ENCODE data around the gene S100A1.

Gene S100A1

GRCh38 chr1:153651771-153652170 is 23.5 kb downstream of the S100A1 start:
- in situ Hi-C loops (cut with MboI; ENCODE audit: low sequenced_read_pairs) = loop anchor here (25.0 kb wide), 1 partner anchor 336 kb away; the partner anchor contains the start of genes JTB, RAB13 and RPS27

- in situ Hi-C loops (cut with MboI; ENCODE audit: low sequenced_read_pairs) = loop anchor here (25.0 kb wide), 1 partner anchor 334 kb away; the partner anchor contains the start of genes JTB, RAB13 and RPS27
Measured at GRCh38 chr1:153652805-153653500, 24.7 kb downstream of the S100A1 start.

DNA sequence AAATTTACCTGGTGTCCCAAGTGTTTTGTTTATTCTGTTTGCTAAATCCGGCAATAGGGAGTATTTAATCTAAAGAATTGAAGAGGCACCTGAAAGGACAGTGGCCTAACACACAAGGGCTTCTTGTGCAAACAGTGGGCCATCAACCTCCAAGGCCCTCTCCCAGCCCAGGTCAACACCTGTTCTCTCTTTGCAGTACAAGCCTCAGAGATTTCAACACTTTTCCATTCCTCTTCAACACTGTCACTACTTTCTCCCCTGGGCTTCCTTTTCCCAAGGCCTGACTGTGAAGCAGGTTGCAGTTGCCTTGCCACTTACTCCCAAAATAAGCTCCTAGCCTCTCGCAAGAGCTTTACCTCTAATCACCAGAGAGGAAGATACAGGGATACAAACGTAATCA is 27.1 kb downstream of the S100A1 start:
- in situ Hi-C loops (cut with MboI; ENCODE audit: low sequenced_read_pairs) = loop anchor here (25.0 kb wide), 1 partner anchor 332 kb away; the partner anchor contains the start of genes JTB, RAB13 and RPS27

- in situ Hi-C loops (cut with MboI; ENCODE audit: low sequenced_read_pairs) = loop anchor here (25.0 kb wide), 1 partner anchor 329 kb away; the partner anchor contains the start of genes JTB, RAB13 and RPS27
Measured at GRCh38 chr1:153658400-153659174, 30.4 kb downstream of the S100A1 start, which contains the start of gene SNAPIN. Gene SNAPIN, plus strand, starts transcription at chr1:153658703. Its CDS starts 41 bp downstream, at chr1:153658744.

DNA sequence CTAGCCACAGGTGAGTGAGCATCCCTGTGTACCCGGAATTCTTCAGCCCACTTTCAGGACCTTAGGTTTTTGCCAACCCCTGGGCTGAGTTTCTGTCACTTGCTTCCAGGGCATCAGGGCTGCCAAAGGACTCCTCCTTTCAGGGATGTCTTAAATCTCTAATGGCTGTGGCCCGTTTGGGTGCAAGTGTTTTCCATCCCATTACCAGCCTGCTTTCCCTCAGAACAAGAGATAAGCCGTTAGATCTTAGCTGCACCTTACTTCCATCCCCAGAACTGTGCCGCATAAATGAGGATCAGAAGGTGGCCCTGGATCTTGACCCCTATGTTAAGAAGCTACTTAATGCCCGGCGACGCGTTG is 30.9 kb downstream of the S100A1 start:
- in situ Hi-C loops (cut with MboI; ENCODE audit: low sequenced_read_pairs) = loop anchor here (25.0 kb wide), 1 partner anchor 328 kb away; the partner anchor contains the start of genes JTB, RAB13 and RPS27

GRCh38 chr1:153659656-153660055 is 31.4 kb downstream of the S100A1 start:
- in situ Hi-C loops (cut with MboI; ENCODE audit: low sequenced_read_pairs) = loop anchor here (25.0 kb wide), 1 partner anchor 328 kb away; the partner anchor contains the start of genes JTB, RAB13 and RPS27

DNA sequence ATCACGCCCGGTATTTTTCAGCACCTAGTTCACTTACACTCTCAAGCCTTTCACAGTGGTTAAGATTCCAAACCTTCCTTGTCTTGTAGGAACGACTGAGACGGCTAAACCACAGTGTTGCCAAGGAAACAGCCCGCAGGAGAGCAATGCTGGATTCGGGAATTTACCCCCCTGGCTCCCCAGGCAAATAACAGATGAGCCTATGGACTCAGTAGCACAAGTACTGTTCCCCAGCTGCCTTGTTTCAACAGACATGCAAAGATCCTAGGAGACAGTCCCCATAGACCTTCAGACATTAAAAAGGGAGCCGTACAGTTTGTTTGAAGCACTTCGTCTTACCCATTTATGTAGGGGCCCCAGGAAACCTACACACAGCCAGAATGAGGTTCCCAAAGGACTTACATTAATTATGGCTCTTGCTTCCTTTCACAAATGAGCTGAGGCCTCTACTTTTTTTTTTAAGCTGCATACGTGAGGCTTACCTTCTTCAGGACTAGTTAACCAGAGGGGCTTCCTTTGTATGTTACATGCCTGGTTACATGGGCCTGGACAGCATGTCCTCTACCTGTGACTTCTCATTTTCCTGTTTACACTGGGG is 33.0 kb downstream of the S100A1 start:
- in situ Hi-C loops (cut with MboI; ENCODE audit: low sequenced_read_pairs) = loop anchor here (25.0 kb wide), 1 partner anchor 326 kb away; the partner anchor contains the start of genes JTB, RAB13 and RPS27

DNA sequence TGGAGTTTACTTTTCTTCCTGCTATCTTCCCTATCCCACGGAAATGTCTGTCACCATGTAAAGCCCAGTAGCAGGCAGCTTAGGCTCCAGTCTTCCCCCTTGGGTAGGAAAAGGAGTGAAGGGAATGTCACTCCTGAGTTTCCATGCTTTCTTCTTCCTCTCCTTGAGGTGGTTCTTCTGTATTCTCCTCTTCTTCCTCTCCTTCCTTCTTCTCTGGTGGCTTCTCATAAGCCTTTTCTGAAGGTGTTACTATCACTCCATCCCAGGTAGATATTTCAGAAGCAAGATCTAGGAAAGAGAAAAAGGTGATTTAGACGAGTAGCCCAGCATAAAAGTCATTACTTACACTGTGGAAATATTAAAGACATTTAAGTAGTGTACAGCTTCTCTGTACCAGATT is 34.0 kb downstream of the S100A1 start:
- in situ Hi-C loops (cut with MboI; ENCODE audit: low sequenced_read_pairs) = loop anchor here (25.0 kb wide), 1 partner anchor 325 kb away; the partner anchor contains the start of genes JTB, RAB13 and RPS27

GRCh38 chr1:153663211-153663610 is 35.0 kb downstream of the S100A1 start:
- in situ Hi-C loops (cut with MboI; ENCODE audit: low sequenced_read_pairs) = loop anchor here (25.0 kb wide), 1 partner anchor 324 kb away; the partner anchor contains the start of genes JTB, RAB13 and RPS27

- in situ Hi-C loops (cut with MboI; ENCODE audit: low sequenced_read_pairs) = loop anchor here (25.0 kb wide), 1 partner anchor 320 kb away; the partner anchor contains the start of genes JTB, RAB13 and RPS27
Measured at GRCh38 chr1:153667439-153667838, 39.2 kb downstream of the S100A1 start.

DNA sequence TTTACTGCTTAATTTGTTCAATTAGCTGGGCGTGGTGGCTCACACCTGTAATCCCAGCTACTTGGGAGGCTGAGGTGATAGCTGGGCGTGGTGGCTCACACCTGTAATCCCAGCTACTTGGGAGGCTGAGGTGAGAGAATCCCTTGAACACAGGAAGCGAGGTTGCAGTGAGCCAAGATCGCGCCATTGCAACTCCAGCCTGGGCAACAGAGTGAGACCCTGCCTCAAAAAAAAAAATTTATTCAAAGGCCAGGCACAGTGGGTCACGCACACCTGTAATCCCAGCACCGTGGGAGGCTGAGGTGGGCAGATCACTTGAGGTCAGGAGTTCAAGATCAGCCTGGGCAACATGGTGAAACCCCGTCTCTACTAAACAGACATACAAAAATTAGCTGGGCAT is 40.4 kb downstream of the S100A1 start:
- in situ Hi-C loops (cut with MboI; ENCODE audit: low sequenced_read_pairs) = loop anchor here (25.0 kb wide), 1 partner anchor 319 kb away; the partner anchor contains the start of genes JTB, RAB13 and RPS27

- in situ Hi-C loops (cut with MboI; ENCODE audit: low sequenced_read_pairs) = loop anchor here (25.0 kb wide), 1 partner anchor 318 kb away; the partner anchor contains the start of genes JTB, RAB13 and RPS27
Measured at GRCh38 chr1:153669606-153670005, 41.4 kb downstream of the S100A1 start.

GRCh38 chr1:153670257-153670858 is 42.1 kb downstream of the S100A1 start:
- in situ Hi-C loops (cut with MboI; ENCODE audit: low sequenced_read_pairs) = loop anchor here (25.0 kb wide), 1 partner anchor 317 kb away; the partner anchor contains the start of genes JTB, RAB13 and RPS27

DNA sequence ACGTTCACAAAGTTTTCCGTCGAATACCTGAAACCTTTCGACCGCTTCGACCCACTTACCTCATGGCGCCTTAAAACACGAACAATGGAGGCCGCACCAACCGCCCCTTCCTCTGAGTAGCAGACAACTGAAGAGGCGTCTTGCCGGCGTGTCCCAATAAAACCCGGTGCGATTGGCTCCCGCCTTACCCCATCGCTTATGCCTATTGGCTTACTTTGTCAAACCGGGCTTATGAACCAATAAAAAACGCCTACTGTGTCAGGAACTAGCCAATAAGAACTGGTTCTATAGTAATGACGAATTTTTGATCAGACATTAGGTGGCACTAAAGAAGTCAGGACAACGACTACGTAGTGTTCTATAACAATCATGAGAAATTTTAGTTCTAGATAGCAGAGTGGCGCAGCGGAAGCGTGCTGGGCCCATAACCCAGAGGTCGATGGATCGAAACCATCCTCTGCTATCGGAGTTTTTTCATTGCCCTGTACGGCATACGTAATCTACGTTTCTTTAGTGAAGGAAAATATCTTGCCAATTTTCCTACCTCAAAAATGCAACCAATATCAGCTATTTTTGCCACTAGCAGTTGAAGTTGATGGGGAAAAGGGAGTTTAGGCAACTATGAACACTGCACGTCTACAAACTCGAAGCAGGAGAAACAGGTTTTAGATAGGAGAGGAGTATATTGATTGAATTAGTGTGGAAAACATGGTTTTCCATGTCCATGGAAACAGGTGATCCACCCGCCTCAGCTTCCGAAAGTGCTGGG is 42.8 kb downstream of the S100A1 start, which contains the start of gene ILF2:
ILF2 (minus strand) TSS at position 135 of the 769 bp plus-strand sequence; CDS start at position 64, 71 bp downstream.
- in situ Hi-C loops (cut with MboI; ENCODE audit: low sequenced_read_pairs) = loop anchor here (25.0 kb wide), 1 partner anchor 316 kb away; the partner anchor contains the start of genes JTB, RAB13 and RPS27

DNA sequence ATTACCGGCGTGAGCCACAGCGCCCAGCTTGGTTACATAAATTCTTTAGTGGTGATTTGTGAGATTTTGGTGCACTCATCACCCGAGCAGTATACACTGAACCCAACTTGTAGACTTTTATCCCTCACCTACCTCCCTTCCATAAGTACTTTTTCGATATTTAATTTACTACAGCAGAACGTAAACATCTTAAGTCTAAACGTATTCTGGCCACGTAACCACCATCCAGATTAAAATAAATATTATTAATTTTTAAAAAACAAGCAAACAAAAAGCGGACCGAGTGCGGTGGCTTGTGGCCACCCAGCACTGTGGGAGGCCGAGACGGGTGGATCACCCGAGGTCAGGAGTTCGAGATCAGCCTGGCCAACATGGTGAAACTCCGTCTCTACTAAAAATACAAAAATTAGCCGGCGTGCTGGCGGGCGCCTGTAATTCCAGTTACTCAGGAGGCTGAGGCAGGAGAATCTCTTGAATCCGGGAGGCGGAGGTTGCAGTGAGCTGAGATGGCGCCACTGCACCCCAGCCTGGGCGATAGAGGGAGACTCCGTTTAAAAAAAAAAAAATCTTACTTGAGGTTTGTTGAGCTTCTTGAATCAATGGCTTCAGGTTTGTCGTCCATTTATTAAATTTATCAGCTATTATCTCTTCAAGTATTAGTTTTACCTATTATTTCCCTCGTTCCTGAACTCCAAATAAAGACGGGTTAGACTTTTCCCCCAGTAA is 43.6 kb downstream of the S100A1 start:
- in situ Hi-C loops (cut with MboI; ENCODE audit: low sequenced_read_pairs) = loop anchor here (25.0 kb wide), 1 partner anchor 316 kb away; the partner anchor contains the start of genes JTB, RAB13 and RPS27

DNA sequence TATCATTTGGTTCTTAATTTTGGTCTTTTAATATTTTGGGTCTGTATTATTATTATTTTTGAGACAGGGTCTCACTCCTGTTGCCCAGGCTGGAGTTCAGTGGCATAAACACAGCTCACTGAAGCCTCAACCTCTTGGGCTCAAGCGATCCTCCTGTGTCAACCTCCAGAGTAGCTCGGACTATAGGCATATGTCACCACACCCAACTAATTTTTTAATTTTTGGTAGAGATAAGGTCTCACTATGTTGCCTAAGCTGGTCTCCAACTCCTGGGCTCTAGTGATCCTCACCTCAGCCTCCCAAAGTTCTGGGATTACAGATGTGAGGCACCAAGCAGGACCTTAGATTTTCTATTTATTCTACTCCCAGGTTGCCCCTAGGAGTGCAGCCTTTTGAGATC is 45.3 kb downstream of the S100A1 start:
- in situ Hi-C loops (cut with MboI; ENCODE audit: low sequenced_read_pairs) = loop anchor here (25.0 kb wide), 1 partner anchor 314 kb away; the partner anchor contains the start of genes JTB, RAB13 and RPS27

GRCh38 chr1:153677718-153678518 is 49.7 kb downstream of the S100A1 start:
- in situ Hi-C loops (cut with MboI; ENCODE audit: low sequenced_read_pairs) = no loop called here

Data from HL-60/S4 treated with phorbol 12-myristate 13-acetate at 8.2 ng/mL for 4 days and 3 days (cell line).